ENCODE data around the gene UBLCP1.
"Not testable (repeated sequence)": the region's sequence is repeated elsewhere in the genome, so short reads cannot be mapped to it uniquely, and the experiment has no call there.

The UBLCP1 gene

GRCh38 chr5:159257007-159257406 is 6.1 kb upstream of the UBLCP1 start:
- DNase-seq: no peak

- DNase-seq: no peak
Measured at GRCh38 chr5:159257629-159258283, 5.3 kb upstream of the UBLCP1 start.

- no peak for DNase-seq
Measured at GRCh38 chr5:159258361-159258760, 4.7 kb upstream of the UBLCP1 start.

GRCh38 chr5:159260212-159260611 is 2.9 kb upstream of the UBLCP1 start:
- DNase-seq: not testable (repeated sequence)

GRCh38 chr5:159262472-159262858 is 625 bp upstream of the UBLCP1 start:
- DNase-seq: peak in 1 of 5 donors; percentile 7

GRCh38 chr5:159263569-159263905 is 447 bp downstream of the UBLCP1 start:
- DNase-seq: no peak

- not testable (repeated sequence) for DNase-seq
Measured at GRCh38 chr5:159266764-159267163, 3.7 kb downstream of the UBLCP1 start.

- no peak for DNase-seq
Measured at GRCh38 chr5:159269723-159270122, 6.6 kb downstream of the UBLCP1 start.

- DNase-seq: no peak
Measured at GRCh38 chr5:159273923-159274322, 10.8 kb downstream of the UBLCP1 start.

GRCh38 chr5:159274676-159275075 is 11.6 kb downstream of the UBLCP1 start:
- no peak for DNase-seq

- DNase-seq: peak in 1 of 5 donors; percentile 27
Measured at GRCh38 chr5:159286420-159287035, 23.4 kb downstream of the UBLCP1 start.

GRCh38 chr5:159290741-159291140 is 27.7 kb downstream of the UBLCP1 start:
- no peak for DNase-seq

- DNase-seq: no peak
Measured at GRCh38 chr5:159294921-159295320, 31.8 kb downstream of the UBLCP1 start.

GRCh38 chr5:159297300-159297699 is 34.2 kb downstream of the UBLCP1 start:
- not testable (repeated sequence) for DNase-seq

- no peak for DNase-seq
Measured at GRCh38 chr5:159301466-159301865, 38.4 kb downstream of the UBLCP1 start.

GRCh38 chr5:159301929-159302860 is 39.1 kb downstream of the UBLCP1 start:
- DNase-seq: not testable (repeated sequence)

GRCh38 chr5:159303286-159303685 is 40.2 kb downstream of the UBLCP1 start:
- DNase-seq: no peak

GRCh38 chr5:159304961-159305595 is 42.0 kb downstream of the UBLCP1 start:
- no peak for DNase-seq

GRCh38 chr5:159309689-159310433 is 46.8 kb downstream of the UBLCP1 start:
- DNase-seq: no peak

- peak in 2 of 5 donors; percentile 4 to 28 for DNase-seq
Measured at GRCh38 chr5:159310511-159310910, 47.4 kb downstream of the UBLCP1 start.

GRCh38 chr5:159311063-159311462 is 48.0 kb downstream of the UBLCP1 start:
- no peak for DNase-seq

- no peak for DNase-seq
Measured at GRCh38 chr5:159313197-159313596, 50.1 kb downstream of the UBLCP1 start.

Data from T-helper 1 cell (primary cell).